Adipocyte (in vitro differentiated cells): ENCODE results near the gene RND3.
A peak's percentile ranks its signal among the peaks of the same experiment; 100 is the strongest.

Experiments
- DNase-seq: peaks from one replicate; pipeline ENCODE4 v3.0.0-alpha.2; 2015; ENCODE audit warnings: low read depth
- H3K27me3 ChIP-seq: replicated peaks from 2 replicates; pipeline ENCODE4 v1.7.0; 2013; ENCODE audit warnings: mild to moderate bottlenecking, low read length, moderate library complexity; ENCODE audit not compliant: control insufficient read depth, insufficient read depth
- H3K36me3 ChIP-seq: 2 replicates; pipeline ENCODE4 v1.7.0; 2013; ENCODE audit warnings: low read length, mild to moderate bottlenecking, moderate library complexity; ENCODE audit not compliant: control insufficient read depth, insufficient read depth, severe bottlenecking
- H3K4me1 ChIP-seq: 2 replicates; pipeline ENCODE4 v1.7.0; 2013; ENCODE audit warnings: mild to moderate bottlenecking, low read length, moderate library complexity; ENCODE audit not compliant: control insufficient read depth, insufficient read depth
- H3K4me3 ChIP-seq: 2 replicates; pipeline ENCODE4 v1.7.0; 2013; ENCODE audit warnings: mild to moderate bottlenecking, low read length, moderate library complexity
- H3K9ac ChIP-seq: 2 replicates; pipeline ENCODE4 v1.7.0; 2013; ENCODE audit warnings: mild to moderate bottlenecking, low read length, moderate library complexity
- H3K9me3 ChIP-seq: 2 replicates; pipeline ENCODE4 v1.7.0; 2013; ENCODE audit warnings: mild to moderate bottlenecking, low read length, moderate library complexity; ENCODE audit not compliant: control insufficient read depth

The RND3 gene

DNA sequence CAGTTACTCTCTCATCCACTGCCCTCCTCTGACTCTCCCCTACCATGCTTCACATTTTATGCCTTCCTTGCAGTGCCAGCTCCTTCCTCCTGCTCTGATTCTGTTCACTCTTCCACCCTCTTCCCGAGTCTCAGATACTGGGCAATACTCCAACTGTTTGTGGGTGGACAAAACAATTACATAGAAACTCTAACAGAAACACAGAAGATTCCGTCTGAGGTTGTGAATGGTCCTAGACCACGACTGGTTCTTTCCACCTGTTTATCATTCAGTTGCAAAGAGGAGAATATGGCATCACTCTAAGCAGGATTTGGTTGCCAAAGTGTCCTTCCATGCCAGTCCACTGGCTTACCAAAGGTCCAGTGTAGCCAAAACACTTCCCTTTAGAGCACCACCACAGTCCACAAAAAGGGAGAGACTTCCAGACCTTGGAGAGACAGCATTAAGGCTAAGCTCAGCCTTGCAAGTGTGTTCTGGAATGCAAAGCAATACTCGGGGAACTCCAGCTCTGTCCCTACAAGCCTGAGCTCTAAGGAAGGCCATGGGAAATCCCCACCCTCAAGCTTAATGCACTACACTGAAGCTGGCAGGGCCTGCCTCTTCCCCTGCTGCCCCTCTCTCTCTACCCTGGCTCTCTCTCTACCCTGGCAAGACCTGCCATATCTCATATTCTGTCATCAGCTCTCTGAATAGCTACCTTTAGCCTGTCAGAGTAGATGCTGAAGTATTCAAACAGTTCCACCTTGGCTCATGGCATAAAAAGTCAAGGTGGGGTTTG lies 33.6 kb upstream of the RND3 start:
- no peak overlapping the region for H3K9ac ChIP-seq
- peak; percentile 80 for DNase-seq
- peaks cover 38% of the 10 kb centered on the region for H3K4me1 ChIP-seq
- H3K9me3 ChIP-seq: no peaks in the 10 kb centered on the region
- H3K4me3 ChIP-seq: no peak overlapping the region
- no peaks in the 10 kb centered on the region for H3K27me3 ChIP-seq
- H3K36me3 ChIP-seq: no peaks in the 10 kb centered on the region

- Histone ChIP-seq H3K4me1 (peaks cover 38% of the 10 kb centered on the region), H3K4me3 (no peak overlapping the region), H3K36me3 (no peaks in the 10 kb centered on the region), H3K9me3 (no peaks in the 10 kb centered on the region), H3K27me3 (no peaks in the 10 kb centered on the region), H3K9ac (no peak overlapping the region)
- no peak for DNase-seq
Observed at GRCh38 chr2:150520033-150520432, 32.6 kb upstream of the RND3 start.

DNA sequence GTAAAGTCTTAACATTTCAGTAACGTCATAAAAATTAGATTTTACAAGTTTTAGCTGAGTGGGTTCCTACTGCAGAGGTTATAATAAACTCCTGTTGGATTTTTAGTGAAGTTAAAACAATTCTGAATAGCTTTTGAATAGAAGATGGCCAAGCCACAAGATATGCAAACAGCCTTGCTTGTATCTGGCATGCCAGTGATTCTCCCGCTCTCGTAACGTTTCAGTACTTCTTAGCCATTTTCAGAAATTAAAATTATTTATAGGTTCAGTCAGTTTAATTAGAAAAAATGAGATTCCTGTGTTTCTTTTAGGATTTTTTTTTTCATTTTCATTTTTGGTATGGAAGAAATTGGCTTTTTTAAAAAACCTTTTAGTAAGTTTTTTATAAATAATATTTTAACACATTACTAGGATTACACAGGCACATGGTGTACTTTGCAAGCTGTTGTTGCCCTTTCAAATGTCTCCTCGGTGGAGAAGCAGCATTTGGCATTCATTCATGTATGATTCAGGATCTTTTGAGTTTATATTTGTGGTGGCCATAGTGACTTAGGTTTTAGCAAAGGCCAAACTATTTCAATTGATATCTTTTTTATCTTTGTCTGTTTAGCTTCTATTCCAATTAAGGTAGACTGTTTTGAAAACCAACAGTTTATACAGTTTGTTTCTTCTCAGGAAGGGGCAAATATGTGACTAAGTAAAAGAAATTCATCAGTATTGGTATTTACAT lies 30.6 kb upstream of the RND3 start:
- H3K27me3 ChIP-seq: no peaks in the 10 kb centered on the region
- no peaks in the 10 kb centered on the region for H3K9me3 ChIP-seq
- no peak overlapping the region for H3K4me3 ChIP-seq
- H3K9ac ChIP-seq: peak overlapping the region; percentile 63
- peaks cover 38% of the 10 kb centered on the region for H3K4me1 ChIP-seq
- H3K36me3 ChIP-seq: no peaks in the 10 kb centered on the region
- DNase-seq: peak; percentile 71

DNA sequence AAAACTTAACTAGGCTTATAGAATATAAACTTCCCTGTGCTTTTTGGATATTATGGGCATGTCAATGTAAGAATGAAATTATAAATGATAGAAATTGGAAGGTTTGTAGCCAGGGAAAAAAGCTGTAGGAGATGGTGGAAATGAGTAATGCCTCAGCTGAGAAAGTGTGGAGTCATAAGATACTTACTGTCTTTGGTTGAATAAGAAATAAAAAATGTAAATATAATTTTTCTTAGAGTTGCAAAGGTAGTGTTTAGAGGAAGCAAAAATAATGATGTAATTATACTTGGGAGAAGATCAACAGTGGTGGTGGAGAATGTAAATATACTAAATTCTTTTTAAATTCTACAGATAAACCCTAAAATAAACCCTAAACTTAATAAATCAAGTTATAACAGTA lies 26.2 kb upstream of the RND3 start:
- Histone ChIP-seq H3K9ac (no peak overlapping the region), H3K36me3 (no peaks in the 10 kb centered on the region), H3K4me1 (peaks cover 19% of the 10 kb centered on the region), H3K27me3 (no peaks in the 10 kb centered on the region), H3K4me3 (no peak overlapping the region), H3K9me3 (no peaks in the 10 kb centered on the region)
- no peak for DNase-seq

DNA sequence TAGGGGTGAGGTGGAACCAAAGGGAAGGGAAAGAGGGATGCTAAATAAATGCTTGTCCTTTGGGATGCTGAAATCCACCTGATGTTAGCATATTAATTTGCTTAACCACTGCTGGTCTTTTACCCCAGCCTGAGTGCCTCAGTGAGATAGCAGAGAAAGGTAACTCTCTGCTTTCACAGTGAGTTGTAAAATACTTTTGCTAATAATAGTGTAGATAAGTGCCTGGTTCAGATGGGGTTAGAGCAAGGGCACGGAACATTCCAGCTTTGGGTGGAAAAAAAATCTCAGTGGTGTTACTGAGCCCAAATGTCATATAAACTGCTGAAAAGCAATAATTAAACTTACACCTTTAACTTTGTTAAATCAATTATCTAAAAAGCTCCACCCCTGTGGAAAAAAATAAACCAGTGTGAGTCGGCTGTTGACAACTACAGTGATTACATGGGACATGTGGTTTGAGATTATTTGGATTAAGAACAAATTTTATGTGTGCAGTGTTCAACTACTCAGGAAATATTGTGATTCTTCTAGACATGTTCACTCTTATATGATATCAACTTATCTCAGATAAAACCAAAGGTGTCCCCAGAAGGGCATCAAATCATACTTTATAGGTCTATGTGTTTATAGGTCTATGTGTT lies 21.1 kb upstream of the RND3 start:
- Histone ChIP-seq H3K9ac (no peak overlapping the region), H3K9me3 (no peaks in the 10 kb centered on the region), H3K4me3 (no peak overlapping the region), H3K27me3 (no peaks in the 10 kb centered on the region), H3K36me3 (no peaks in the 10 kb centered on the region), H3K4me1 (no peaks in the 10 kb centered on the region)
- no peak for DNase-seq

DNA sequence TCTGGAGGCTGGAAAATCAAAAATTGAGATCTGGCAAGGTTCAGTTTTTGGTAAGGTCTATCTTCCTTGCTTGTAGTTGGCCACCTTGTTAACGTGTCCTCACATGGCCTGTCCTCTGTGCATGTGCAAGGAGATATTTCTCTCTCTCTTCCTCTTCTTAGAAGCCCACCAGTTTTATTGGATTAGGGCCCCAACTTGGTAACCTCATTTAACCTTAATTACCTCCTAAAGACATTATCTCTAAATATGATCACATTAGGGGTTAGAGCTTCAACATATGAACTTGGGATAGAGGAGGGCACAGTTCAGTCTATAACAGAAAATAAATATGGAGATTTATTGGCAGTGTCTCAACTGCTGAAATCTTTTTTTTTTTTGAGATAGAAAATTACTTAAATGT lies 19.6 kb upstream of the RND3 start:
- Histone ChIP-seq H3K4me3 (no peak overlapping the region), H3K9ac (no peak overlapping the region), H3K27me3 (no peaks in the 10 kb centered on the region), H3K9me3 (no peaks in the 10 kb centered on the region), H3K36me3 (no peaks in the 10 kb centered on the region), H3K4me1 (no peaks in the 10 kb centered on the region)
- DNase-seq: no peak

DNA sequence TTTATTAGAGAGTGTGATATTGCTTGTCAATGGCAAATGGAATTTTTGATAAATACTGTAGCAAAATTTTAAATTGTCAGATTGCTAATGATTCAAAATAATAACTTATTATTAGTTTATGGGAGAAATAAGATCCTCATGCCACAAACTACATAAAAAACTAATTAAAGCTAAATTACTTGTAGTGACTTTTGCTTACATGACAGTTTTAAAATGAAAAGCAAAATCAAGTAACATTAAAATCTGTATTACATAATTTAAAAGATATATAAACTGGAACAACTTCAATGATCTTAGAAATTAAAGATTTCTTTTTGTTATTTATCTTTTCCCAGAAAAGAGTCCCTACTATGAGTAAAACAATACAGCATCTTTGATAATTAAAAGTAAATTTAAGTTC lies 17.7 kb upstream of the RND3 start:
- Histone ChIP-seq H3K9me3 (no peaks in the 10 kb centered on the region), H3K27me3 (no peaks in the 10 kb centered on the region), H3K4me3 (no peak overlapping the region), H3K4me1 (no peaks in the 10 kb centered on the region), H3K9ac (no peak overlapping the region), H3K36me3 (no peaks in the 10 kb centered on the region)
- no peak for DNase-seq

DNA sequence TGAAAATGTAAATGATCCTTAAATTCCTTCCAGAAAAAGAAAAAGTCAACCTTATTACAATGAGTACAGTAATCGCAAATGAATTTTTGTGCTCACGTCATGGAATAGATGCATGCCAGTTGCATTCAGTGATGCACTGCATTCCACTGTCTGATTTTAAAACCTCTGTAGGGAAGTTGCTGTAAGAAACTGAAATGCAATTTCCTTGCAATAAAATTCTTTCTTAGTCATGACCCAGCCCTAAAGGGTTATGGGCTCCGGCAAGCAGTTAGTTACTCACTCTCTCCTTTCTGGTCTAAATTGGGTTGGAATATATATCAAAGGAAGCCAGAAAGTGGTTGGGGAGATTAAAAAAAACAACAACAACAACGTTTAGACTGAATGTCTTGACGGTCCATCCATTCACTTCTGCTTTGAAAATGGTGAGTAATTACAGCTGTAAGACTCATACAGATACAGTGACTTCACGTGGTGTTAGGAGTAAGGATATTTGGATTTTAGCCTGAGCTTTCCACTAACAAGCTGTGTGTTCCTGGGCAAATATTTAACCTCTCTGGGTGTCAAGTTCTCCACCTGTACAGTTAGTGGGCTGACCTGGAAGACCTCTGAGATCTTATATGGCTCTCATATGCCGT lies 8.6 kb upstream of the RND3 start:
- peak overlapping the region; percentile 73 for H3K4me3 ChIP-seq

GRCh38 chr2:150495001-150495400 lies 7.5 kb upstream of the RND3 start:
- Histone ChIP-seq H3K36me3 (no peaks in the 10 kb centered on the region), H3K4me1 (peaks cover 30% of the 10 kb centered on the region), H3K9me3 (no peaks in the 10 kb centered on the region), H3K27me3 (no peaks in the 10 kb centered on the region), H3K9ac (no peak overlapping the region), H3K4me3 (no peak overlapping the region)
- peak; percentile 20 for DNase-seq

More for the DNA sequence above, 8.6 kb upstream of the RND3 start:
- Histone ChIP-seq H3K27me3 (no peaks in the 10 kb centered on the region), H3K4me1 (peaks cover 30% of the 10 kb centered on the region), H3K9me3 (no peaks in the 10 kb centered on the region), H3K9ac (peak overlapping the region; percentile 61), H3K36me3 (no peaks in the 10 kb centered on the region)
- peak; percentile 95 for DNase-seq

DNA sequence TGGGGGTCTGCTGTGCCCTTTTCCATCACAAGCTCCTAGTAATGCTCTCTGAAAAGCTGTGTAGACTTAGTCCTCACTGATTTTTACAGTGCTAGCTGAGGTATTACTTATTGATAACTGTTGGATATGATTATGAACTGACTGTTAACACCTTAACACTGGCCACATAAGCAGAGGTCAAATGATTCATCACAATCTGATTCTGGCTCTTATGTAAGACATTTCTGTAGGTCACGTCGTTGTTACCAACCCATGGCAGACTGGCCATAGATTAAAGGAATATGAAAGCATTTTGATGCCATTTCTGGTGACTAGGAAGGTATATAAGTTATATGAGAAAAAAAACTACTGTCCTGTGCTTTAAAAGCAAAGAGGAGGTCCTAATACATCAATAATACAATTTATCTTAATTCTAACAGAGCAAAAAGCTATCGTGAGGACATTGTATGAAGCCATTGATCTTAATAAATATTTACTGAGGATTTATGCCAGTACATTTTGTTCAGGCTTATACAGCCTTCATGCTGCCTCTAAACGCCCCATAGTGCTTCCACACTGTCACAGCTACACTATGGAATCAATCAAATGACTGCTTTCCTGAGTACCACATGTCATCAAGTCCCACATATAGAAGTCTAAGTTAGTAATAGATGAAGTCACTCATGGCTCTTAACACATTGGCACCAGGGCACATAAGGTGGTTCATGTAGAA lies 6.9 kb upstream of the RND3 start:
- Histone ChIP-seq H3K36me3 (no peaks in the 10 kb centered on the region), H3K4me3 (no peak overlapping the region), H3K9me3 (no peaks in the 10 kb centered on the region), H3K27me3 (no peaks in the 10 kb centered on the region), H3K9ac (no peak overlapping the region), H3K4me1 (peaks cover 35% of the 10 kb centered on the region)
- DNase-seq: no peak
